B cell (primary cell): ENCODE results near the gene IER2. TPM values are rescaled to one million over a fixed set of nuclear protein-coding genes. Genes with fewer than 3 reads are reported as not detected.

Source experiments
- ATAC-seq: fragments of 200-7000 bp; cut with Tn5 transposase; one replicate; pipeline ENCODE4 v1.10.0; 2021; ENCODE audit warnings: low read depth, mild to moderate bottlenecking, moderate number of reproducible peaks, moderate library complexity
- CTCF ChIA-PET: fragments of 350-600 bp; sonication (Branson Sonifier 250); formaldehyde crosslinking; loops from one replicate; lab custom pipeline; 2021; ENCODE audit warnings: antibody characterized with exemption, inconsistent platforms; lab: Charles Lee
- POLR2A ChIA-PET: fragments of 350-600 bp; sonication (Branson Sonifier 250); formaldehyde crosslinking; loops from one replicate; lab custom pipeline; 2021; ENCODE audit warnings: antibody characterized with exemption; lab: Charles Lee
- DNase-seq: peaks from one replicate; pipeline ENCODE4 v3.0.0; 2013
- H2AFZ ChIP-seq: 2 replicates; pipeline ENCODE4 v1.6.1; 2012; ENCODE audit warnings: mild to moderate bottlenecking, low read depth, low read length; ENCODE audit not compliant: insufficient read depth, poor library complexity, severe bottlenecking
- H3K27ac ChIP-seq, 2 donors: 1 replicate in 1 of 2; 2 replicates in 1 of 2; pipeline ENCODE4 v1.5.1; 2012 to 2013; ENCODE audit warnings: low read length in 2 of 2, mild to moderate bottlenecking in 2 of 2, moderate library complexity in 1 of 2
- H3K27me3 ChIP-seq, 4 experiments: fragments of 200-600 bp in 1 of 4; sonication (generic) in 1 of 4; replicated peaks in 1 of 4; 1 replicate in 2 of 4; 2 replicates in 2 of 4; pipeline versions ENCODE4 v1.6.1 to v1.7.0; 2013 to 2016; ENCODE audit warnings: low read length in 3 of 4, mild to moderate bottlenecking in 2 of 4, mixed read lengths in 1 of 4, moderate library complexity in 1 of 4; ENCODE audit not compliant: insufficient read depth in 4 of 4, control insufficient read depth in 3 of 4; ENCODE audit errors: control extremely low read depth in 1 of 4
- H3K36me3 ChIP-seq, 2 experiments: replicated peaks in 1 of 2; 1 replicate in 1 of 2; 2 replicates in 1 of 2; pipeline versions ENCODE4 v1.6.1 to v1.7.1; 2013; ENCODE audit warnings: low read length in 1 of 2; ENCODE audit not compliant: insufficient read depth in 2 of 2, control insufficient read depth in 1 of 2; ENCODE audit errors: control extremely low read depth in 1 of 2, extremely low read depth in 1 of 2
- H3K4me1 ChIP-seq, 2 donors: fragments of 200-600 bp in 1 of 2; sonication (generic) in 1 of 2; 1 replicate in 1 of 2; 2 replicates in 1 of 2; pipeline versions ENCODE4 v1.5.1 to v1.6.1; 2013 to 2017; ENCODE audit warnings: low read length in 2 of 2; ENCODE audit not compliant: control insufficient read depth in 2 of 2, insufficient read depth in 2 of 2
- H3K4me2 ChIP-seq: replicated peaks from 2 replicates; pipeline ENCODE3; 2012; ENCODE audit warnings: mild to moderate bottlenecking, low read depth, low read length; ENCODE audit not compliant: poor library complexity, severe bottlenecking
- H3K4me3 ChIP-seq, 5 experiments: fragments of 200-600 bp in 1 of 5; sonication (generic) in 1 of 5; 1 replicate in 3 of 5; 2 replicates in 2 of 5; pipeline versions ENCODE4 v1.5.1 to v1.7.0; 2011 to 2016; ENCODE audit warnings: low read length in 4 of 5, mild to moderate bottlenecking in 4 of 5, low read depth in 2 of 5, control low read depth in 1 of 5, moderate library complexity in 1 of 5; ENCODE audit not compliant: insufficient read depth in 1 of 5; ENCODE audit errors: control extremely low read depth in 1 of 5, extremely low read depth in 1 of 5
- H3K79me2 ChIP-seq: fragments of 200-600 bp; sonication (generic); one replicate; pipeline ENCODE4 v1.6.0; 2016; ENCODE audit warnings: low read length; ENCODE audit not compliant: control insufficient read depth, insufficient read depth
- H3K9ac ChIP-seq: fragments of 200-600 bp; sonication (generic); 2 replicates; pipeline ENCODE4 v1.6.1; 2017; ENCODE audit warnings: mild to moderate bottlenecking, low read length, moderate library complexity
- H3K9me3 ChIP-seq, 3 donors: one replicate each; pipeline versions ENCODE4 v1.6.1 to v1.7.1; 2013; ENCODE audit warnings: low read length in 2 of 3; ENCODE audit not compliant: control insufficient read depth in 2 of 3, insufficient read depth in 1 of 3; ENCODE audit errors: control extremely low read depth in 1 of 3
- H4K20me1 ChIP-seq: 2 replicates; pipeline ENCODE4 v1.6.0; 2012; ENCODE audit warnings: mild to moderate bottlenecking, low read length; ENCODE audit not compliant: insufficient read depth, control insufficient read depth, poor library complexity, severe bottlenecking
- H3K27ac Mint-ChIP-seq: one replicate; pipeline ENCODE4 v1.8.0; 2021; ENCODE audit warnings: mixed read lengths
- H3K27me3 Mint-ChIP-seq: one replicate; pipeline ENCODE4 v1.8.0; 2021; ENCODE audit warnings: mixed read lengths
- H3K4me1 Mint-ChIP-seq: one replicate; pipeline ENCODE4 v1.8.0; 2021; ENCODE audit warnings: mixed read lengths
- H3K4me3 Mint-ChIP-seq: one replicate; pipeline ENCODE4 v1.8.0; 2021; ENCODE audit warnings: mixed read lengths
- H3K9me3 Mint-ChIP-seq: one replicate; pipeline ENCODE4 v1.8.0; 2022; ENCODE audit warnings: mixed read lengths; ENCODE audit not compliant: insufficient read depth
- EZH2 ChIP-seq: IDR thresholded peaks from 2 replicates; pipeline ENCODE4 v1.6.1; 2012; ENCODE audit warnings: borderline replicate concordance, low read depth, mild to moderate bottlenecking, moderate library complexity, low read length; ENCODE audit not compliant: insufficient read depth, poor library complexity, severe bottlenecking
- whole genome bisulfite sequencing: methylation state at CpG from one replicate; pipeline ENCODE4 v1.1.5; 2013; ENCODE audit warnings: missing lambda C conversion rate; ENCODE audit not compliant: insufficient coverage; 5-methylcytosine and 5-hydroxymethylcytosine counted together
- intact Hi-C: fragments of 100-400 bp; cut with micrococcal nuclease; formaldehyde crosslinking; loops from one replicate; pipeline ENCODE4 v1.10.0; 2022
- polyA plus RNA-seq: library from polyadenylated mRNA; depleted of rRNA; stranded (reverse); fragments of >200 nt; gene quantifications from 2 replicates; pipeline ENCODE4 v1.2.3, GENCODE V29; 2012
- total RNA-seq, 2 donors: library from RNA; stranded (reverse); fragments of 120-200 nt in 1 of 2; gene quantifications; 1 replicate in 1 of 2; 2 replicates in 1 of 2; pipeline versions ENCODE4 v1.2.3 to v1.2.4, GENCODE V29; 2013 to 2022
- TF ChIP-seq, protein P1 (sequence below): fragments of 200-600 bp; IDR thresholded peaks from one replicate; pipeline ENCODE4 v1.8.0; 2022; ENCODE audit warnings: antibody characterized with exemption, mild to moderate bottlenecking

IER2 gene
- total and polyA plus RNA-seq, 2 donors (not counting 1 experiment from before 2014, with no cell fraction given): 189 to 2,152 TPM

- Histone ChIP-seq H3K4me1 (peaks cover 44 to 79% of the 10 kb centered on the region in 2 donors), H3K27me3 (no peaks in the 10 kb centered on the region), H3K9ac (peak within 1 kb of the TSS; percentile 84), H3K79me2 (peaks cover 47% of the 10 kb centered on the region), H3K36me3 (peaks cover 3 to 35% of the 10 kb centered on the region in 2 experiments), H2AFZ (peak within 1 kb of the TSS; percentile 13), H3K4me2 (peak within 1 kb of the TSS; percentile 99), H4K20me1 (peaks cover 34% of the 10 kb centered on the region), H3K4me3 (peak within 1 kb of the TSS; percentile 92 to 98 (median 96)), H3K27ac (peak within 1 kb of the TSS; percentile 83 to 100), H3K9me3 (peaks cover 0 to 4% (median 0%) of the 10 kb centered on the region in 3 donors)
- DNase-seq (peak; percentile 95), ATAC-seq (peak; percentile 51)
- Mint-ChIP-seq H3K27me3 (no peaks in the 10 kb centered on the region), H3K4me3 (peak within 1 kb of the TSS; percentile 97), H3K27ac (peak within 1 kb of the TSS; percentile 100), H3K4me1 (peaks cover 73% of the 10 kb centered on the region), H3K9me3 (no peaks in the 10 kb centered on the region)
- POLR2A ChIA-PET: interaction anchor here (0.6 to 3.9 kb wide), 10 partner anchors 8 to 645 kb away, joined by 3 to 107 read pairs (median 16); partner anchors contain the start of genes NACC1 and TRMT1
- TF ChIP-seq, protein P1, sequence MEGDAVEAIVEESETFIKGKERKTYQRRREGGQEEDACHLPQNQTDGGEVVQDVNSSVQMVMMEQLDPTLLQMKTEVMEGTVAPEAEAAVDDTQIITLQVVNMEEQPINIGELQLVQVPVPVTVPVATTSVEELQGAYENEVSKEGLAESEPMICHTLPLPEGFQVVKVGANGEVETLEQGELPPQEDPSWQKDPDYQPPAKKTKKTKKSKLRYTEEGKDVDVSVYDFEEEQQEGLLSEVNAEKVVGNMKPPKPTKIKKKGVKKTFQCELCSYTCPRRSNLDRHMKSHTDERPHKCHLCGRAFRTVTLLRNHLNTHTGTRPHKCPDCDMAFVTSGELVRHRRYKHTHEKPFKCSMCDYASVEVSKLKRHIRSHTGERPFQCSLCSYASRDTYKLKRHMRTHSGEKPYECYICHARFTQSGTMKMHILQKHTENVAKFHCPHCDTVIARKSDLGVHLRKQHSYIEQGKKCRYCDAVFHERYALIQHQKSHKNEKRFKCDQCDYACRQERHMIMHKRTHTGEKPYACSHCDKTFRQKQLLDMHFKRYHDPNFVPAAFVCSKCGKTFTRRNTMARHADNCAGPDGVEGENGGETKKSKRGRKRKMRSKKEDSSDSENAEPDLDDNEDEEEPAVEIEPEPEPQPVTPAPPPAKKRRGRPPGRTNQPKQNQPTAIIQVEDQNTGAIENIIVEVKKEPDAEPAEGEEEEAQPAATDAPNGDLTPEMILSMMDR: no peak
- TF ChIP-seq EZH2: no peak
- intact Hi-C loops: loop anchor here (1.0 to 5.0 kb wide), 6 partner anchors 49 to 1279 kb away; partner anchors contain the start of genes ADGRE5 and RFX1
- WGBS: under 1% methylated on average over 37 of the region's 47 CpGs
- CTCF ChIA-PET: interaction anchor here (1.8 to 5.6 kb wide), 5 partner anchors 8 to 92 kb away, joined by 7 to 108 read pairs (median 15); no protein-coding TSS in a partner anchor
These were observed 47.3 kb upstream of the IER2 start, which contains the start of gene LYL1 for GRCh38 chr19:13102666-13103580. Gene LYL1 (minus strand): TSS chr19:13102858. CDS start chr19:13101171, 1,687 bp downstream.
